HEK293 (cell line): ENCODE measurements around the gene NRP2.

ENCODE experiments used
- CTCF ChIA-PET: fragments of 350-600 bp; formaldehyde crosslinking; extraction: SDS; loops from one replicate; lab custom pipeline; 2021; ENCODE audit warnings: antibody characterized with exemption; lab: Yijun Ruan, JAX
- POLR2A ChIA-PET: fragments of 300-600 bp; formaldehyde crosslinking; extraction: SDS; loops from one replicate; lab custom pipeline; 2020; ENCODE audit warnings: antibody characterized with exemption, inconsistent platforms; lab: Yijun Ruan, JAX
- H3K27ac ChIP-seq: fragments of 200-500 bp; sonication (Bioruptor generic); 2 replicates; pipeline ENCODE4 v1.5.1; 2014; ENCODE audit warnings: low read depth, low read length, control low read depth, inconsistent platforms; ENCODE audit errors: extremely low read depth
- H3K36me3 ChIP-seq, 2 experiments: fragments of 200-500 bp in 1 of 2; sonication (Bioruptor generic) in 1 of 2; 1 replicate in 1 of 2; 2 replicates in 1 of 2; pipeline ENCODE4 v1.5.1; 2014 to 2017; ENCODE audit warnings: inconsistent platforms in 2 of 2, low read length in 2 of 2; ENCODE audit not compliant: control insufficient read depth in 2 of 2, insufficient read depth in 1 of 2
- H3K4me1 ChIP-seq: fragments of 200-500 bp; sonication (Bioruptor generic); 2 replicates; pipeline ENCODE4 v1.5.1; 2014; ENCODE audit warnings: mild to moderate bottlenecking, low read length, inconsistent platforms; ENCODE audit not compliant: control insufficient read depth, insufficient read depth
- H3K4me3 ChIP-seq: 2 replicates; pipeline ENCODE4 v1.5.1; 2011; ENCODE audit warnings: low read depth, mild to moderate bottlenecking, control low read depth, low read length, moderate library complexity
- H3K9me3 ChIP-seq: fragments of 200-500 bp; sonication (Bioruptor generic); 2 replicates; pipeline ENCODE4 v1.5.1; 2014; ENCODE audit warnings: low read depth, low read length, inconsistent platforms; ENCODE audit not compliant: control insufficient read depth, insufficient read depth
- EGR2 ChIP-seq: fragments of 450-650 bp; formaldehyde crosslinking; IDR thresholded peaks from 2 replicates; pipeline ENCODE4 v1.5.1; 2016; ENCODE audit warnings: low read depth, missing biosample characterization, missing genetic modification characterization
- MEIS1 ChIP-seq: sonication (generic); formaldehyde crosslinking; IDR thresholded peaks from 2 replicates; pipeline ENCODE4 v1.8.1; 2022; ENCODE audit warnings: missing genetic modification reagents, mild to moderate bottlenecking, borderline replicate concordance
- MZF1 ChIP-seq: fragments of 450-650 bp; formaldehyde crosslinking; IDR thresholded peaks from 2 replicates; pipeline ENCODE4 v1.5.1; 2017; ENCODE audit warnings: missing biosample characterization, missing genetic modification characterization, borderline replicate concordance
- SALL2 ChIP-seq: fragments of 450-650 bp; formaldehyde crosslinking; IDR thresholded peaks from 2 replicates; pipeline ENCODE4 v1.5.0; 2017; ENCODE audit warnings: missing biosample characterization, mild to moderate bottlenecking, missing genetic modification characterization, borderline replicate concordance
- SETDB1 ChIP-seq: IDR thresholded peaks from one replicate; pipeline ENCODE4 v1.6.1; 2017; ENCODE audit warnings: mild to moderate bottlenecking, low read length, moderate library complexity, mixed read lengths; ENCODE audit not compliant: insufficient read length
- ZIC2 ChIP-seq: fragments of 450-650 bp; formaldehyde crosslinking; IDR thresholded peaks from 2 replicates; pipeline ENCODE4 v1.5.1; 2016; ENCODE audit warnings: missing biosample characterization, missing genetic modification characterization
- ZNF10 ChIP-seq: fragments of 450-650 bp; formaldehyde crosslinking; IDR thresholded peaks from 2 replicates; pipeline ENCODE4 v1.5.1; 2017; ENCODE audit warnings: missing biosample characterization, missing genetic modification characterization
- ZNF132 ChIP-seq: fragments of 450-650 bp; formaldehyde crosslinking; IDR thresholded peaks from 2 replicates; pipeline ENCODE4 v1.5.1; 2017; ENCODE audit warnings: missing biosample characterization, missing genetic modification characterization, borderline replicate concordance
- ZNF239 ChIP-seq: fragments of 450-650 bp; formaldehyde crosslinking; IDR thresholded peaks from 2 replicates; pipeline ENCODE4 v1.5.1; 2016; ENCODE audit warnings: missing biosample characterization, missing genetic modification characterization
- ZNF366 ChIP-seq: fragments of 450-650 bp; formaldehyde crosslinking; conservative IDR thresholded peaks from 2 replicates; pipeline ENCODE4 v1.5.1; 2016; ENCODE audit warnings: missing biosample characterization, missing genetic modification characterization
- ZNF391 ChIP-seq: fragments of 450-650 bp; formaldehyde crosslinking; IDR thresholded peaks from 2 replicates; pipeline ENCODE4 v1.5.1; 2016; ENCODE audit warnings: low read depth, missing biosample characterization, missing genetic modification characterization, borderline replicate concordance
- ZNF416 ChIP-seq: fragments of 450-650 bp; formaldehyde crosslinking; IDR thresholded peaks from 2 replicates; pipeline ENCODE4 v1.5.1; 2016; ENCODE audit warnings: missing biosample characterization, missing genetic modification characterization
- ZNF423 ChIP-seq: fragments of 450-650 bp; formaldehyde crosslinking; IDR thresholded peaks from 2 replicates; pipeline ENCODE4 v1.5.1; 2016; ENCODE audit warnings: missing biosample characterization, missing genetic modification characterization
- ZNF510 ChIP-seq: fragments of 450-650 bp; formaldehyde crosslinking; IDR thresholded peaks from 2 replicates; pipeline ENCODE4 v1.5.1; 2018; ENCODE audit warnings: mild to moderate bottlenecking, missing genetic modification characterization, missing biosample characterization; ENCODE audit not compliant: insufficient replicate concordance
- ZNF555 ChIP-seq: fragments of 450-650 bp; formaldehyde crosslinking; conservative IDR thresholded peaks from 2 replicates; pipeline ENCODE4 v1.5.1; 2017; ENCODE audit warnings: missing biosample characterization, mild to moderate bottlenecking, missing genetic modification characterization, inconsistent platforms
- ZNF561 ChIP-seq: fragments of 450-650 bp; IDR thresholded peaks from 2 replicates; pipeline ENCODE4 v1.5.1; 2018; ENCODE audit warnings: missing biosample characterization, missing genetic modification characterization, borderline replicate concordance
- ZNF596 ChIP-seq: fragments of 450-650 bp; IDR thresholded peaks from 2 replicates; pipeline ENCODE4 v1.5.0; 2018; ENCODE audit warnings: missing biosample characterization, mild to moderate bottlenecking, missing genetic modification characterization, moderate library complexity
- ZNF747 ChIP-seq: fragments of 450-650 bp; formaldehyde crosslinking; IDR thresholded peaks from 2 replicates; pipeline ENCODE4 v1.5.1; 2016; ENCODE audit warnings: missing biosample characterization, missing genetic modification characterization
- ZNF830 ChIP-seq: fragments of 450-650 bp; IDR thresholded peaks from 2 replicates; pipeline ENCODE4 v1.5.0; 2018; ENCODE audit warnings: missing biosample characterization, missing genetic modification characterization, low read depth, mild to moderate bottlenecking, moderate library complexity
- TF ChIP-seq, protein P1 (sequence below): fragments of 450-650 bp; formaldehyde crosslinking; IDR thresholded peaks from 2 replicates; pipeline ENCODE4 v1.5.1; 2016; ENCODE audit warnings: missing biosample characterization, missing genetic modification characterization
- TF ChIP-seq, protein P2 (sequence below): fragments of 450-650 bp; formaldehyde crosslinking; IDR thresholded peaks from 2 replicates; pipeline ENCODE4 v1.5.1; 2017; ENCODE audit warnings: missing biosample characterization, missing genetic modification characterization
- TF ChIP-seq, protein P3 (sequence below): fragments of 450-650 bp; formaldehyde crosslinking; IDR thresholded peaks from 2 replicates; pipeline ENCODE4 v1.5.1; 2016; ENCODE audit warnings: missing biosample characterization, missing genetic modification characterization
- TF ChIP-seq, protein P4 (sequence below): fragments of 450-650 bp; formaldehyde crosslinking; IDR thresholded peaks from 2 replicates; pipeline ENCODE4 v1.5.1; 2016; ENCODE audit warnings: missing biosample characterization, missing genetic modification characterization, low read depth

NRP2 gene

DNA sequence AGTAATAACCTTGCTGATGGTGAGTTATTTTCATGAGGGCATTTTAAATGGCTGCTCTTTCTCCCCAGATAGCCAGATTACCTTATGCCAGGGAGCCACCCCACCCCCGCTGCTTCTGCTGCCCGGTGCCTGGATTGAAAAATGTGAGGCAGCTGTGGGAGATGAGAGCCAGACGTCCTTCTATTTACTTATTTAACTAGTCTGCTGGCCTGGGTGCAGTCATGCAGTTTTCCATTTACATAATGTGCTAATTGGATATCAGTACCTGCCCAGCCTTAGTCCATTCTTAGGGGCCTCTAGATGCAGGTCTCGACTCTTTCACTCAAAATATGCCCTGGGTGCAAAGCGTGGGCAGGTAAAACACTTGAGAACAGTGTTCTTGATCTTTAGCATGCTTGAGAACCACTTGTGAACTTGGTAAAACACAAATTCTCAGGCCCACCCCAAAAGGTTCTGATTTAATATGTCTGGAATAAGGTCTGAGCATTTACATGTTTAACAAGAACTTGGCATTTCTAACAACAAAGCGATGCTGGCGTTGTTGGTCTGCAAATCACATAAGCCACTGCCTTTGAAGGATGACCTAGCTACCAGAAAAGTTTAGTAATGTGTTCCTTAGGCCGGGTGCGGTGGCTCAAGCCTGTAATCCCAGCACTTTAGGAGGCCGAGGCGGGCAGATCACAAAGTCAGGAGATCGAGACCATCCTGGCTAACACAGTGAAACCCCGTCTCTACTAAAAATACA, 154.3 kb downstream of the NRP2 start:
- Histone ChIP-seq H3K4me1 (no peaks in the 10 kb centered on the region), H3K36me3 (no peaks in the 10 kb centered on the region), H3K4me3 (no peak overlapping the region), H3K27ac (no peak overlapping the region), H3K9me3 (no peaks in the 10 kb centered on the region)
- ChIA-PET CTCF (interaction anchor here (0.5 to 1.1 kb wide), 2 partner anchors 28 to 1781 kb away, joined by 3 read pairs; no protein-coding TSS in a partner anchor), POLR2A (no interaction called here)
- TF ChIP-seq MZF1 (tag by site-specific recombination) = no peak
- TF ChIP-seq, protein P1, sequence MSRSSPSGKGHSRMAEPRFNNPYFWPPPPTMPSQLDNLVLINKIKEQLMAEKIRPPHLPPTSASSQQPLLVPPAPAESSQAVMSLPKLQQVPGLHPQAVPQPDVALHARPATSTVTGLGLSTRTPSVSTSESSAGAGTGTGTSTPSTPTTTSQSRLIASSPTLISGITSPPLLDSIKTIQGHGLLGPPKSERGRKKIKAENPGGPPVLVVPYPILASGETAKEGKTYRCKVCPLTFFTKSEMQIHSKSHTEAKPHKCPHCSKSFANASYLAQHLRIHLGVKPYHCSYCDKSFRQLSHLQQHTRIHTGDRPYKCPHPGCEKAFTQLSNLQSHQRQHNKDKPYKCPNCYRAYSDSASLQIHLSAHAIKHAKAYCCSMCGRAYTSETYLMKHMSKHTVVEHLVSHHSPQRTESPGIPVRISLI = no peak
- no peak for TF ChIP-seq ZNF132
- TF ChIP-seq ZNF510 (tag by site-specific recombination) = no peak
- no peak for TF ChIP-seq EGR2 (tag by site-specific recombination)
- TF ChIP-seq ZNF366 = no peak
- no peak for TF ChIP-seq ZNF423 (tag by site-specific recombination)
- no peak for TF ChIP-seq ZNF830 (tag by site-specific recombination)
- TF ChIP-seq ZNF596 (tag by site-specific recombination) = no peak
- TF ChIP-seq SETDB1 = no peak

DNA sequence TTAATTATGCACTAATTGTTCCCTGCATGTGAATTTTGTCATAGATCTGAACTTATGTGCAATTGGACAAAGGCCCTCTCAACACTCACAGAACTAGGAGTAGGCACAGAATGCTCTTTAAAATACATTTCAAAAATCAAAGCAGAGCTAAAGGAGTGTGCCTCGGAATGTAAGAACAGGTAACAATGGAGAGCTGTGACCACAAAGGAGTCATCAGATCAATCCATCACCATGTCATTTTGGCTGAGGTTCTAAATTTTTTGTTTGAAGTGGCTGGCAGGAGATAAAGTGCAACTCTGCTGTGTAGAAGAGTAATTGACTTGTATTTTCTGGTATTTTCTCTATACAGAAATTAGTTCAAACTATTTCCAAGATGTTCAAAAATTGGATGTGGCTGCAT, 155.4 kb downstream of the NRP2 start:
- Histone ChIP-seq H3K36me3 (no peaks in the 10 kb centered on the region), H3K4me1 (no peaks in the 10 kb centered on the region), H3K9me3 (no peaks in the 10 kb centered on the region), H3K4me3 (no peak overlapping the region), H3K27ac (no peak overlapping the region)
- POLR2A ChIA-PET = no interaction called here
- CTCF ChIA-PET = no interaction called here
- TF ChIP-seq ZNF416 (tag by site-specific recombination) (no peak), ZNF391 (no peak), ZNF239 (tag by site-specific recombination) (no peak), ZIC2 (tag by site-specific recombination) (no peak), ZNF10 (tag by site-specific recombination) (no peak), ZNF561 (tag by site-specific recombination) (no peak), ZNF555 (tag by site-specific recombination) (no peak), MEIS1 (no peak), ZNF510 (tag by site-specific recombination) (no peak), SALL2 (no peak), ZNF747 (tag by site-specific recombination) (no peak)
- TF ChIP-seq, protein P2, sequence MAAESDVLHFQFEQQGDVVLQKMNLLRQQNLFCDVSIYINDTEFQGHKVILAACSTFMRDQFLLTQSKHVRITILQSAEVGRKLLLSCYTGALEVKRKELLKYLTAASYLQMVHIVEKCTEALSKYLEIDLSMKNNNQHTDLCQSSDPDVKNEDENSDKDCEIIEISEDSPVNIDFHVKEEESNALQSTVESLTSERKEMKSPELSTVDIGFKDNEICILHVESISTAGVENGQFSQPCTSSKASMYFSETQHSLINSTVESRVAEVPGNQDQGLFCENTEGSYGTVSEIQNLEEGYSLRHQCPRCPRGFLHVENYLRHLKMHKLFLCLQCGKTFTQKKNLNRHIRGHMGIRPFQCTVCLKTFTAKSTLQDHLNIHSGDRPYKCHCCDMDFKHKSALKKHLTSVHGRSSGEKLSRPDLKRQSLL (tag by site-specific recombination) = no peak
- TF ChIP-seq, protein P3, sequence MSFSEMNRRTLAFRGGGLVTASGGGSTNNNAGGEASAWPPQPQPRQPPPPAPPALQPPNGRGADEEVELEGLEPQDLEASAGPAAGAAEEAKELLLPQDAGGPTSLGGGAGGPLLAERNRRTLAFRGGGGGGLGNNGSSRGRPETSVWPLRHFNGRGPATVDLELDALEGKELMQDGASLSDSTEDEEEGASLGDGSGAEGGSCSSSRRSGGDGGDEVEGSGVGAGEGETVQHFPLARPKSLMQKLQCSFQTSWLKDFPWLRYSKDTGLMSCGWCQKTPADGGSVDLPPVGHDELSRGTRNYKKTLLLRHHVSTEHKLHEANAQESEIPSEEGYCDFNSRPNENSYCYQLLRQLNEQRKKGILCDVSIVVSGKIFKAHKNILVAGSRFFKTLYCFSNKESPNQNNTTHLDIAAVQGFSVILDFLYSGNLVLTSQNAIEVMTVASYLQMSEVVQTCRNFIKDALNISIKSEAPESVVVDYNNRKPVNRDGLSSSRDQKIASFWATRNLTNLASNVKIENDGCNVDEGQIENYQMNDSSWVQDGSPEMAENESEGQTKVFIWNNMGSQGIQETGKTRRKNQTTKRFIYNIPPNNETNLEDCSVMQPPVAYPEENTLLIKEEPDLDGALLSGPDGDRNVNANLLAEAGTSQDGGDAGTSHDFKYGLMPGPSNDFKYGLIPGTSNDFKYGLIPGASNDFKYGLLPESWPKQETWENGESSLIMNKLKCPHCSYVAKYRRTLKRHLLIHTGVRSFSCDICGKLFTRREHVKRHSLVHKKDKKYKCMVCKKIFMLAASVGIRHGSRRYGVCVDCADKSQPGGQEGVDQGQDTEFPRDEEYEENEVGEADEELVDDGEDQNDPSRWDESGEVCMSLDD (tag by site-specific recombination) = no peak
- TF ChIP-seq, protein P4, sequence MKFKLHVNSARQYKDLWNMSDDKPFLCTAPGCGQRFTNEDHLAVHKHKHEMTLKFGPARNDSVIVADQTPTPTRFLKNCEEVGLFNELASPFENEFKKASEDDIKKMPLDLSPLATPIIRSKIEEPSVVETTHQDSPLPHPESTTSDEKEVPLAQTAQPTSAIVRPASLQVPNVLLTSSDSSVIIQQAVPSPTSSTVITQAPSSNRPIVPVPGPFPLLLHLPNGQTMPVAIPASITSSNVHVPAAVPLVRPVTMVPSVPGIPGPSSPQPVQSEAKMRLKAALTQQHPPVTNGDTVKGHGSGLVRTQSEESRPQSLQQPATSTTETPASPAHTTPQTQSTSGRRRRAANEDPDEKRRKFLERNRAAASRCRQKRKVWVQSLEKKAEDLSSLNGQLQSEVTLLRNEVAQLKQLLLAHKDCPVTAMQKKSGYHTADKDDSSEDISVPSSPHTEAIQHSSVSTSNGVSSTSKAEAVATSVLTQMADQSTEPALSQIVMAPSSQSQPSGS (tag by site-specific recombination) = no peak
